Sigmoid colon (tissue), 7 donors: ENCODE results near the gene ADH1B. TPM values are rescaled to one million over a fixed set of nuclear protein-coding genes. Genes with fewer than 3 reads are reported as not detected.
"Not testable (repeated sequence)": the region's sequence is repeated elsewhere in the genome, so short reads cannot be mapped to it uniquely, and the experiment has no call there.

Experiments used
- DNase-seq: peaks from one replicate; pipeline ENCODE4 v3.0.0-alpha.2; 2019
- H3K27ac ChIP-seq, 4 donors: fragments of 200-600 bp; sonication (generic); one replicate each; pipeline ENCODE4 v1.5.1; 2016 to 2019; ENCODE audit warnings: mild to moderate bottlenecking in 1 of 4
- H3K27me3 ChIP-seq, 3 donors: fragments of 200-600 bp; sonication (generic); one replicate each; pipeline ENCODE4 v1.5.1; 2019; ENCODE audit warnings: mild to moderate bottlenecking in 1 of 3
- H3K36me3 ChIP-seq, 4 donors: fragments of 200-600 bp; sonication (generic); one replicate each; pipeline ENCODE4 v1.5.1; 2016 to 2019
- H3K4me1 ChIP-seq, 4 donors: fragments of 200-600 bp; sonication (generic); one replicate each; pipeline ENCODE4 v1.5.1; 2017 to 2019
- H3K4me3 ChIP-seq, 4 donors: fragments of 200-600 bp; sonication (generic); one replicate each; pipeline ENCODE4 v1.5.1; 2017 to 2019; ENCODE audit warnings: mild to moderate bottlenecking in 2 of 4, moderate library complexity in 1 of 4
- H3K9me3 ChIP-seq, 4 donors: fragments of 200-600 bp in 3 of 4; sonication (generic) in 3 of 4; one replicate each; pipeline versions ENCODE4 v1.5.1 to v1.6.1; 2013 to 2019
- CTCF ChIP-seq, 4 experiments: fragments of 450-650 bp in 3 of 4; fragments of 200-600 bp in 1 of 4; IDR thresholded peaks; one replicate each; pipeline ENCODE4 v1.5.1; 2016 to 2019; ENCODE audit warnings: antibody characterized with exemption in 4 of 4, mild to moderate bottlenecking in 3 of 4, moderate library complexity in 2 of 4
- EP300 ChIP-seq, 4 donors: sonication (generic); formaldehyde crosslinking; IDR thresholded peaks; one replicate each; pipeline ENCODE4 v1.6.1; 2017; ENCODE audit warnings: antibody characterized with exemption in 4 of 4
- POLR2A ChIP-seq, 2 donors: fragments of 450-650 bp; IDR thresholded peaks; one replicate each; pipeline ENCODE4 v1.6.1; 2016; ENCODE audit warnings: antibody characterized with exemption in 2 of 2, mild to moderate bottlenecking in 2 of 2, moderate library complexity in 2 of 2
- POLR2AphosphoS5 ChIP-seq, 4 donors: sonication (generic); formaldehyde crosslinking; IDR thresholded peaks; one replicate each; pipeline ENCODE4 v1.6.1; 2017; ENCODE audit warnings: antibody characterized with exemption in 4 of 4
- WGBS, 2 donors: extraction: QIAGEN DNeasy Blood & Tissue Kit; methylation state at CpG; one replicate each; pipeline ENCODE4 v1.1.7; 2013; 5-methylcytosine and 5-hydroxymethylcytosine counted together
- intact Hi-C: fragments of 100-400 bp; cut with DNase I; formaldehyde crosslinking; loops from one replicate; pipeline ENCODE4 v1.15.1; 2023
- polyA plus RNA-seq, 3 donors: library from polyadenylated mRNA; stranded (reverse); fragments of 200-250 nt; gene quantifications; one replicate each; pipeline ENCODE4 v1.2.3, GENCODE V29; 2013
- total RNA-seq, 4 donors: library from RNA; depleted of rRNA; stranded (reverse); fragments of >200 nt; gene quantifications; one replicate each; pipeline ENCODE4 v1.1.0, GENCODE V29; 2016
- donor health status: healthy with polysubstance abuse.
- donor health status: Bipolar disorder and iron deficiency.
- donor health status: healthy.

ADH1B gene
- total and polyA plus RNA-seq, 7 donors: 35.4 to 906 (median 350) TPM

- Histone ChIP-seq H3K4me3 (no peak overlapping the region), H3K36me3 (no peaks in the 10 kb centered on the region), H3K27ac (peak overlapping the region; percentile 78 to 86 (median 81)), H3K9me3 (no peaks in the 10 kb centered on the region), H3K27me3 (no peaks in the 10 kb centered on the region), H3K4me1 (peaks cover 0 to 33% (median 24%) of the 10 kb centered on the region in 4 donors)
- intact Hi-C loops: loop anchor here (1.0 to 5.0 kb wide), 2 partner anchors 24 to 57 kb away; no protein-coding TSS in a partner anchor
- DNase-seq: peak; percentile 94
- WGBS, 2 donors: 45 to 68% methylated on average over 3 of the region's 3 CpGs
- TF ChIP-seq EP300 (IDR thresholded peaks at IDR 0.05) (peak; percentile 83 to 95 (median 86)), POLR2A (IDR thresholded peaks at IDR 0.05) (no peak), CTCF (IDR thresholded peaks at IDR 0.05) (no peak), POLR2AphosphoS5 (IDR thresholded peaks at IDR 0.05) (peak; percentile 81 to 92 (median 90))
Measured at GRCh38 chr4:99324979-99325378, 3.8 kb upstream of the ADH1B start.

GRCh38 chr4:99324361-99324760 is 3.2 kb upstream of the ADH1B start:
- no peaks in the 10 kb centered on the region for H3K36me3 ChIP-seq
- H3K4me3 ChIP-seq: no peak overlapping the region
- intact Hi-C loops: loop anchor here (1.0 kb wide), 1 partner anchor 23 kb away; no protein-coding TSS in a partner anchor
- WGBS, 2 donors: 66 to 89% methylated on average over 1 of the region's 1 CpG
- no peaks in the 10 kb centered on the region for H3K9me3 ChIP-seq
- peaks cover 0 to 33% (median 24%) of the 10 kb centered on the region in 4 donors for H3K4me1 ChIP-seq
- peak overlapping the region; percentile 78 to 86 (median 81) for H3K27ac ChIP-seq
- no peak for DNase-seq
- no peak for TF ChIP-seq POLR2A (IDR thresholded peaks at IDR 0.05)
- TF ChIP-seq CTCF (IDR thresholded peaks at IDR 0.05): no peak
- TF ChIP-seq EP300 (IDR thresholded peaks at IDR 0.05): no peak
- no peak for TF ChIP-seq POLR2AphosphoS5 (IDR thresholded peaks at IDR 0.05)
- H3K27me3 ChIP-seq: no peaks in the 10 kb centered on the region

- TF ChIP-seq POLR2A (IDR thresholded peaks at IDR 0.05) (no peak), EP300 (IDR thresholded peaks at IDR 0.05) (peak in 3 of 4 donors; percentile 2 to 71 (median 28)), POLR2AphosphoS5 (IDR thresholded peaks at IDR 0.05) (peak; percentile 74 to 79 (median 78)), CTCF (IDR thresholded peaks at IDR 0.05) (no peak)
- no peaks in the 10 kb centered on the region for H3K36me3 ChIP-seq
- 86 to 98% methylated on average over 1 of the region's 1 CpG for WGBS, 2 donors
Measured at GRCh38 chr4:99323756-99324155, 2.6 kb upstream of the ADH1B start.

GRCh38 chr4:99317811-99318210 is 3.4 kb downstream of the ADH1B start:
- intact Hi-C loops, H3K36me3 ChIP-seq, H3K4me1 ChIP-seq, H3K27me3 ChIP-seq, DNase-seq, H3K9me3 ChIP-seq: not testable (repeated sequence)
- Histone ChIP-seq H3K27ac (peak overlapping the region; percentile 4 to 48 (median 28)), H3K4me3 (peak overlapping the region; percentile 7 to 35 (median 22))
- WGBS, 2 donors: 91 to 93% methylated on average over 8 of the region's 8 CpGs

More at GRCh38 chr4:99323756-99324155, 2.6 kb upstream of the ADH1B start:
- Histone ChIP-seq H3K4me1 (peaks cover 0 to 33% (median 24%) of the 10 kb centered on the region in 4 donors), H3K9me3 (no peaks in the 10 kb centered on the region), H3K27ac (peak overlapping the region; percentile 78 to 86 (median 81)), H3K27me3 (no peaks in the 10 kb centered on the region), H3K4me3 (no peak overlapping the region)
- peak; percentile 81 for DNase-seq
- intact Hi-C loops: loop anchor here (1.0 kb wide), 1 partner anchor 22 kb away; no protein-coding TSS in a partner anchor

- Histone ChIP-seq H3K27ac (peak overlapping the region in 3 of 4 donors; percentile 15 to 48 (median 40)), H3K27me3 (no peaks in the 10 kb centered on the region), H3K4me1 (no peaks in the 10 kb centered on the region), H3K36me3 (no peaks in the 10 kb centered on the region), H3K4me3 (peak overlapping the region; percentile 7 to 35 (median 22)), H3K9me3 (no peaks in the 10 kb centered on the region)
- 75 to 92% methylated on average over 3 of the region's 3 CpGs for WGBS, 2 donors
- DNase-seq: no peak
- intact Hi-C loops: no loop called here
- no peak for TF ChIP-seq EP300 (IDR thresholded peaks at IDR 0.05)
- TF ChIP-seq CTCF (IDR thresholded peaks at IDR 0.05): no peak
- no peak for TF ChIP-seq POLR2AphosphoS5 (IDR thresholded peaks at IDR 0.05)
- TF ChIP-seq POLR2A (IDR thresholded peaks at IDR 0.05): no peak
Measured at GRCh38 chr4:99317354-99317753, 3.8 kb downstream of the ADH1B start.
